Transverse colon (tissue), 4 donors: ENCODE measurements around the gene DDIT3.

Experiments used
- POLR2AphosphoS5 ChIP-seq, 3 donors: sonication (generic); formaldehyde crosslinking; IDR thresholded peaks; one replicate each; pipeline ENCODE4 v1.6.1; 2016; ENCODE audit warnings: antibody characterized with exemption in 3 of 3
- TF ChIP-seq, protein P1 (sequence below), 5 experiments: fragments of 200-600 bp in 3 of 5; fragments of 450-650 bp in 2 of 5; sonication (generic) in 3 of 5; IDR thresholded peaks; 1 replicate in 2 of 5; 2 replicates in 3 of 5; pipeline ENCODE4 v1.5.1; 2016 to 2017; ENCODE audit warnings: antibody characterized with exemption in 5 of 5, inconsistent platforms in 3 of 5, mild to moderate bottlenecking in 2 of 5, moderate library complexity in 1 of 5

DNA sequence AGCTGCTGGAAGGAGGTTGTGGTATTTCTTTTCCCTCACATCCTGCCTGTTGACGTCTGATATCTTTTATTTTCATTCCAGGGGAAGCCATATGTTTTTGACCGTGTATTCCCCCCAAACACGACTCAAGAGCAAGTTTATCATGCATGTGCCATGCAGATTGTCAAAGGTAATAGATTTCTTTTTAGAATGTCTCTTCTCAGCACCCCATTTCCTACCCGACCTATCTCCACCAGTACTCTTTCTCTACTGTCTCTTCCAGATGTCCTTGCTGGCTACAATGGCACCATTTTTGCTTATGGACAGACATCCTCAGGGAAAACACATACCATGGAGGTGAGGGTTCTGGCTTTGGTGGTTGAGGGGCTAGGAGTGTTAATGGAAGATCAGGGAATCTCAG lies 43.0 kb upstream of the DDIT3 start:
- TF ChIP-seq, protein P1, sequence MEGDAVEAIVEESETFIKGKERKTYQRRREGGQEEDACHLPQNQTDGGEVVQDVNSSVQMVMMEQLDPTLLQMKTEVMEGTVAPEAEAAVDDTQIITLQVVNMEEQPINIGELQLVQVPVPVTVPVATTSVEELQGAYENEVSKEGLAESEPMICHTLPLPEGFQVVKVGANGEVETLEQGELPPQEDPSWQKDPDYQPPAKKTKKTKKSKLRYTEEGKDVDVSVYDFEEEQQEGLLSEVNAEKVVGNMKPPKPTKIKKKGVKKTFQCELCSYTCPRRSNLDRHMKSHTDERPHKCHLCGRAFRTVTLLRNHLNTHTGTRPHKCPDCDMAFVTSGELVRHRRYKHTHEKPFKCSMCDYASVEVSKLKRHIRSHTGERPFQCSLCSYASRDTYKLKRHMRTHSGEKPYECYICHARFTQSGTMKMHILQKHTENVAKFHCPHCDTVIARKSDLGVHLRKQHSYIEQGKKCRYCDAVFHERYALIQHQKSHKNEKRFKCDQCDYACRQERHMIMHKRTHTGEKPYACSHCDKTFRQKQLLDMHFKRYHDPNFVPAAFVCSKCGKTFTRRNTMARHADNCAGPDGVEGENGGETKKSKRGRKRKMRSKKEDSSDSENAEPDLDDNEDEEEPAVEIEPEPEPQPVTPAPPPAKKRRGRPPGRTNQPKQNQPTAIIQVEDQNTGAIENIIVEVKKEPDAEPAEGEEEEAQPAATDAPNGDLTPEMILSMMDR (IDR thresholded peaks at IDR 0.05), result no peak
- no peak for TF ChIP-seq POLR2AphosphoS5 (IDR thresholded peaks at IDR 0.05)
